ENCODE results near the gene MACROD2.
"Not testable (repeated sequence)": the region's sequence is repeated elsewhere in the genome, so short reads cannot be mapped to it uniquely, and the experiment has no call there.

Gene MACROD2

DNA sequence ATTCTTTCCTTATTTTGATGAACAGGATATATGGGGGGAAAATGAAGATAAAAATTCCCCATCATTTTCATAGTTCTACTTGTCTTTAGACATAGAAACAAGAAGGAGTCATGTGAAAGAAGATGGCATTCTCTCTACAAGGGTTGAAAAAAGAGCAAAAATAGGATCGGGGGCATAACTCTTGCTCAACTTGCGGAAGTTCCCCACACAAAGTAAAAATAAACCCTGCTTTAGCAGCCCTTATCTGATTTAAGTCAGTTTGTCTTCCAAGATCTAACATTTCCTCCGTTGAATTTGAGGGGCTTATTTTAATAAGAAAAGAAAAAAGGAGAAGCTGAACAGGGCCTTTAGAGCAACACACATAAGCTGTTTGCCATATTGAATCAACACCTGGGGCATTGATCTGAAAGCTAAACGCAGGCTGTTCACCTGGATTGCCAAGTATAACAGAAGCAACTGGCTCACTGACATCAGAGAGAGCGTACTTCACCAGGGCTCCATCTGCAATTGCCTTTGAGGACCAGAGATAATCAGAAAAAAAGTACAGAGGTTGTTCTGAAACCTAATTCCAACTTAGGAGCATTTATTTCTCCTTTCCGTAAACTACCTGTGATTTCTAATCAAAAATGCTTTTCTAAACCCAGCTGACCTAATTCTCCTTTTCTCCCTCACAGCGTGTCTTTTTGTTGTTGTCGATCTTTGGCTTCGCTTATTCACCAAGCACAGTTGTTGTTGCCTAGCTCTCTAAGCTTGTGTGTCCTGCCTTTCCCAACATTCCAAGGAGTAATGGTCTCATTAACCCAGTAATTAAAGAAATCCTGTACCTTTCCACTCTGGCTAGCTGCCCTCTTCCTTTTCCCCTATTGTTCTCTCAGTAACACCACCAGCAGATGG, 2010.0 kb downstream of the MACROD2 start:
- no peak for DNase-seq (ENCODE audit: low read depth, low spot score)

DNA sequence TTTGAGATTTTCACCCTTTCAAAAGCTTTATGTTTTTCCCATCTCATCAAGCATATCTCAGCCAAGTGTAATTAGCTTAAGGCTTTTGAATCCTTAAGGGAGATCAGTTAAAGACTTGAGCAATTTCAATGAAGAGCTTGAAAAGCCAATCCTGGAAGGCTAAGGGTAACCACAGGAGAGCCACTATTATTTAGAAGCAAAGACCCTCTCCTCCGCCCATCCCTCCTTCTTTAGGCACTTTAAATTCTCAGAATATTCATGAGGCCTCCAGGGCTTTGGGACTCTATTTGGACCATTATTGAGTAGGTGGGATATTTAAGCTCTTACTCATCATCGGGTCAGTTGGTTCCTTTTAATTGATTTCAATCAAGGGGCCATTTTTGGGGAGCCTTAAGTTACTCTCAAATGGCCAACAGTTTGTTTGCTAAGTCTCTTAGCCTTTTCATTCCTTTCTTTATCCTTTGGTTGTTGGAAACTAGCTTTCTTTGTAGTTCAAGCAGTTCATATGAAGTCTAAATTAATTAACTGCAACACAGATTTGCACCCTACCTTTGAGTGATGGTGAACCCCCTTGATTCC, 2010.7 kb downstream of the MACROD2 start:
- no peak for DNase-seq (ENCODE audit: low read depth, low spot score)

- no peak for DNase-seq (ENCODE audit: low read depth, low spot score)
Observed at GRCh38 chr20:16007164-16007563, 2011.8 kb downstream of the MACROD2 start.

DNA sequence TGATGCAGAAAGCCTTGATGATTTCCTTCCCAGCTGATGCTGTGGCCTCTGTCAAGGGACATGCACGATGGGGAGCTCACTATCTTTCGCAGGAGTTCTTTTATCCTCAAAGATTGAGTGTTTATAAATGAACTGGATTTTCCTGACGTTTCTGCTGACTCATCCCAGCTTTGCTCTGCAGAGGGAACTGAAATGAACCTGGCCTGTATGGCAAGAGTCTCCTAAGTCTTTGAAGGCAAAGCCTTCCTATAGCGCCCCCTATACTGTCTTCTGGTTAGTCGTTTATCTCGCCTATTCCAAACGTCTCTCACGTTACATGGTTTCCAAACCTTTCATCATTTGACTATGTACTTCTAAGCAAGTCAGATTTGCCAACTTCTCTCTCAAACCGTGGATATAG, 2012.6 kb downstream of the MACROD2 start:
- DNase-seq (ENCODE audit: low read depth, low spot score), result no peak

GRCh38 chr20:16011056-16011455, 2015.7 kb downstream of the MACROD2 start:
- DNase-seq (ENCODE audit: low read depth, low spot score), result no peak

DNA sequence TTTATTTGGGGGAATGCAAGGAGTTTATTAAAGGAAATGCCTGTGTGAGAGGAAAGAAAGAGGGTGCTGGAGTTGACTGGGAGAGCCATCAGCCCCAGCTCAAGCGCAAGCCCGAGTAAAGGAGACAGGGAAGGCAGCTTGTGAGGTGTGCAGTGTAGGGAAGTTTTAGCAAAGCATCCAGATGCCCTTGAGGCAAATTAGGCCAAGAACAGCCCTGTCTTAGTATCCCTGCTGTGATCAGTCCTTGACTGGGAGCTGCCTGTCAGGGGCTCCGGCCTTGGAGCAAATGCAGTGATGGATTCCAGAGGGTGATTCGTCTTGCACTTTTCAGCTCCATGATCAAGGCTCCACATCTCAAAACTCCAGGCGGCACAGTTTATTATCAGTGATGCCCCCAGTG, 2016.2 kb downstream of the MACROD2 start:
- no peak for DNase-seq (ENCODE audit: low read depth, low spot score)

DNA sequence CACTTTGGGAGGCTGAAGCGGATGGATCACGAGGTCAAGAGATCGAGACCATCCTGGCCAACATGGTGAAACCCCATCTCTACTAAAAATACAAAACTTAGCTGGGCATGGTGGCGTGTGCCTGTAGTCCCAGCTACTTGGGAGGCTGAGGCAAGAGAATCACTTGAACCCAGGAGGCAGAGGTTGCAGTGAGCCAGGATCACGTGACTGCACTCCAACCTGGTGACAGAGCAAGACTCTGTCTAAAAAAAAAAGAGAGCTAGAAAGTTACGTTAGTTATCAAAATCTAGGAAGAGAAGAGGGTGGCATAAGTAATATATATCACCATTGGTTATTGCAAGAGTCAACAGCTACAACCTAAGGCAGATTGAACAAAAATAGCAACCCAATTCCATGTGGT, 2017.6 kb downstream of the MACROD2 start:
- not testable (repeated sequence) for DNase-seq (ENCODE audit: low read depth, low spot score)

DNA sequence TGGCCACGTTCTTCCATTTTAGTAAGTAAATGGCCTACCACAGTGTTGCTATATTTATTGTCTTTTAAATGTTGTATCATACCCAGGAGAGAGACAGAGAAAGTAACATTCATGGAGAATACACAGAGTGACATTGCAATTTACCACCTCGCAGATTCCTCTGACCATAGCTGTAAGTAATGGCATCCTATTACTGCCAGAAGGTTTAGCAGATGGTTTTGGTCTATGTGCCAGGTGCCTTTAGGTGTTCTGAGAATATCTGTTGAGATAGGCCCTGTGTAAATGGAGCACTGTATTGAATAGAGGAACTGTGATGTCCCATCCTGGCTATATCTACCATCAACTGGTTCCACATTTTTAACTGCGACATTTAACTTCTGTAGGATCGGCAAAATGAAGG, 2018.3 kb downstream of the MACROD2 start:
- no peak for DNase-seq (ENCODE audit: low read depth, low spot score)

DNA sequence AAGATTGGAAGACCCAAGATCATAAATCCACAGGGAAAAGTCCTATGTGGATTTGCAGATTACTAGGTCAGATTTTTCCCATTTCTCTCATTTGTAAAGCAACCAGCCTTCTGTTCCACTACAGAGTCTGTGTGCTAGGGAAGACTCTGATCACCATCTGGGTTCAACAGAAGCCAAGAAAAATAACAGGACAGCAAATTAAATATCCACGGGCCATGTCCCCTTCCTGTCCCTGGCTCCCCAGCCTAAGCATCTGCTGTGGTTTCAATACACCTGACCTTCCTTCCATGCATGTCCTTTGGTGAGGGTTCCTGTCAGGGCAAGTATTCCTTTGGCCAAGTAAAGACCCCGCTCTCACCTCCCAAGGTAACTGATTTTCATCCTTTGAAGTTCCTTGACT, 2019.1 kb downstream of the MACROD2 start:
- DNase-seq (ENCODE audit: low read depth, low spot score), result no peak

DNA sequence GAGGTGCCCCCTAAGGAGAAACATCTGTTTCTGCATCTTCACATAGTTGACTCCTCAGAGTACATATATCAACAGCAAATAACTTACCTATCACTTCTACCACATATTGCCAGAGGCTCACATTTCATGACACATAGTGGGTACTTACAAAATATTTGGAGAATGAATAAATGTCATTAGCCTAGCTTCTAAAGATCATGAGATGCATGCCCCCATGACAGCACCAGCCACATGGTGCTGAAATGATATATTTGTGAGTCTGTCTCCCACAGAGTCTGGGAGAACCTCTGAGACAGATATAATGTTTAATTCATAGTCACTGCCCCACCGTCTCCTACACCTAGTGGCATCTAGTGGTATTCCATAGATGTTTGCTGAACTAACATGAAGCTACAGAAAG, 2022.3 kb downstream of the MACROD2 start:
- no peak for DNase-seq (ENCODE audit: low read depth, low spot score)

GRCh38 chr20:16018881-16019280, 2023.6 kb downstream of the MACROD2 start:
- DNase-seq (ENCODE audit: low read depth, low spot score), result no peak

- DNase-seq (ENCODE audit: low read depth, low spot score), result no peak
Observed at GRCh38 chr20:16020971-16021370, 2025.7 kb downstream of the MACROD2 start.

GRCh38 chr20:16025084-16025483, 2029.8 kb downstream of the MACROD2 start:
- DNase-seq (ENCODE audit: low read depth, low spot score), result no peak

DNA sequence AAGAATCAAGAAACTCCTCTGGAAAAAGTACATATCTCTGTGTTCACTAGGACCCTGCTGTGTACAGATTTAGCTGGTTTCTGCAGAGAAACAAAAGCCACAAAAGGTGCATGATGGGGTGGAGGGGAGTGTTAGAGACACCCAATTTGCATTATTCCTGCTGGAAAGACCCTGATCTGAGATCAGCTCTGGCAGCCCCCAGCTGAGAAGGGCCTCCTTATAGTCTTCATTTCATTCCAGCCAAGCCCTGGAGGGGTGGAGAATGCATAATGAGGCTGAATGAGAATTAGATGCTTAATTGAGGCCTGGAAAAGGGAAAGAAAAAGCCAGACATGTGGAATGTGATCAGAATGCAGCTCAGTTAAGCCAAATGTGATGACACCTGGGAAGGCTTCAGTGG, 2032.4 kb downstream of the MACROD2 start:
- DNase-seq (ENCODE audit: low read depth, low spot score), result no peak

GRCh38 chr20:16028923-16029322, 2033.6 kb downstream of the MACROD2 start:
- DNase-seq (ENCODE audit: low read depth, low spot score), result no peak

DNA sequence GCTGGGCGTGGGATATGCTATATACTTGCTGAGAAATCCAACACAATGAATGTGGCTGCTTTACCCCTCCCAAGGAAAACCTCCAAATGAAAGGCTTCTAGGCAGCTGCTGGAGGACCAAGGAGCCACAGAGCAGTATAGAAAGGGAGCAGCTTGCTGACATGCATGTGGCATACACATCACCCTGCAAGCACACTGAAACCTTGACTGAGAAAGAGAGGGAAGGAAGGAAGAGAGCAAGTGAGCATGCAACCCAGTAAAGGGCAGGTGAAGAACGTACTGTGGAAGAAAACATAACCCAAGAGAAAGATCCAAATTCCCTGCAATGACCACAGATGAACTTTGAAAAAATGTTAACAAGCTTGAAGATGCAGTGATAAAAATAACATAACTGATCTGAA, 2034.9 kb downstream of the MACROD2 start:
- DNase-seq (ENCODE audit: low read depth, low spot score), result no peak

DNA sequence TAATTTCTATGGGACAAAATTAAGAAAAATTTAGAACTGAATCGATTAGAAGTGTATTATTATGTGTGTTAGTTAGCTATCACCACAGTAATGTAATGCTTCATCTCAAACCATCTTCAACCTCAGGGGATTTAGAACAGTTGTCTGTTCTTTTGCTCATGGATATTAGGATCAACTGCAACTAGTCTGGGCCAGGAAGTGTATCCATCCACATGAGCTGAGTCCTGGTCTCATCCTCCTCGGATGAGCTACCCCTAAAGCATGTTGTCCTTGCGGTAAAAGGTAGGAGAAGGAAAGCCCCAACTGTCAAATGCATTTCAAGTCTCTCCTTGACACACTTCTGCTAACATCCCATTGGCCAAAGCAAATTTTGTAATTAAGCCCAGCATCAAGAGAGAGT, 2040.3 kb downstream of the MACROD2 start:
- no peak for DNase-seq (ENCODE audit: low read depth, low spot score)

DNA sequence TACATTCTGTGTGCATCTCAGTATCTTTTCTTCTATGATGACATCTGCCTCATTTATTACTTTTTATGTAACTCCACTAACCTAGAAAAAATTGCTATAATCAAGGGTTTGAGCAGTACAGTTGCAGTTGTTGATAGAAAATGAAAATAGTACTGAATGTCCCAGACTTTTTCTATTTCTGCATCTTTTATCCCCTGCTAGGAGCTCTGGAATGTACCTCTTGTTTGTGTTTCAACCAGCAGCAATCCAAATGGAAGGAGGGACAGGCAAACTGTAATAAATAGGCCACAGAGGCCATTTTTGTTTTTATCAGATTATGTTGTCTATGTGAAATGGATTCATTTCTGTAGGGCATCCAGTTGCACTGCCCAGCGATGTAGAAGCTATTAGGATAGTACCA, 2041.0 kb downstream of the MACROD2 start:
- no peak for DNase-seq (ENCODE audit: low read depth, low spot score)

DNA sequence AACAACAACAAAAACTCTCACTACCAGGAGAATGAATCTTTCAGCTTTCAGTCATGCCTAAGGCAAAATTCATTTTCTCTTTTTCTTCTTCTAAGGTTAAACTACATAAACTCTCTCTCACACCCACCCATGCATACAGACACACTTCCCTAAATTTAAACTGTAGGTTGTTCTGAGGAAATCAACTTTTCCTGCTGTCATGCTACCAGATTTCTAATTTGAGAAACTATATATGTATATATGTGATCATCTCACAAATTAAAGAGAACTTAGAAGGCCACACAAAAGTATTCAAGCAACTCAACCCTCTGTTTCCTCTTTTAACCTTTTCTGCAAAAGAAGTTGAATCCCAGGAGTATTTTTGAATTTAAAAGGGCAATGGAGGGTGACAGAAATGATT, 2045.4 kb downstream of the MACROD2 start:
- no peak for DNase-seq (ENCODE audit: low read depth, low spot score)

- DNase-seq (ENCODE audit: low read depth, low spot score), result no peak
Observed at GRCh38 chr20:16042731-16043130, 2047.4 kb downstream of the MACROD2 start.

- no peak for DNase-seq (ENCODE audit: low read depth, low spot score)
Observed at GRCh38 chr20:16043931-16044330, 2048.6 kb downstream of the MACROD2 start.

GRCh38 chr20:16048876-16049275, 2053.6 kb downstream of the MACROD2 start:
- DNase-seq (ENCODE audit: low read depth, low spot score), result no peak

- no peak for DNase-seq (ENCODE audit: low read depth, low spot score)
Observed at GRCh38 chr20:16049529-16050093, 2054.3 kb downstream of the MACROD2 start.

All from smooth muscle cell of the brain vasculature (primary cell).